Cortex of kidney (tissue), 1 donor: Measurements from ENCODE around the gene RPL29.

Experiments used
- DNase-seq: peaks from one replicate; lab custom pipeline; 2025; lab: John Stamatoyannopoulos, UW

The RPL29 gene

GRCh38 chr3:51963951-51964451 is 31.7 kb downstream of the RPL29 start:
- DNase-seq: no peak

- DNase-seq: no peak
Measured at GRCh38 chr3:51962854-51963530, 32.7 kb downstream of the RPL29 start.

- DNase-seq: no peak
Measured at GRCh38 chr3:51961602-51962569, 33.8 kb downstream of the RPL29 start.

GRCh38 chr3:51961011-51961410 is 34.7 kb downstream of the RPL29 start:
- no peak for DNase-seq

DNA sequence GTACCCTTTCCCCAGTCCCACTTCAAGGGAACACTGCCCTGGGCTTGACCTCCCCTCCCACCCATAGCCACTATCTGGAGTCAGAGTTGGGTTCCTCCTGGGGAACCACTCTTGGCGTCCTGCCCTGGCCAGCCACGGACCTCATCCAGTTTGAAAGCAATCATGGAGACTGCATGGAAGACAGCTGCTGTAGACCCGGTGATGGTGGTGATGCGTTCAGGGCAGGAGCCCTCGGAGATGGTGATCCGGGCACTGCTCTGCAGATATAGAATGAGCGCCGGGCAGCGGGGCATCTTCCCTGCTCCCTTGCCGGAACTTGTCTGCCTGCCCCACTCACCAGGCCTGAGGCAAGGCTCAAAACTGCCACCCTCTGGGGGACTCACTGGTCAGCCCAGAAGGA is 35.3 kb downstream of the RPL29 start:
- DNase-seq: no peak

DNA sequence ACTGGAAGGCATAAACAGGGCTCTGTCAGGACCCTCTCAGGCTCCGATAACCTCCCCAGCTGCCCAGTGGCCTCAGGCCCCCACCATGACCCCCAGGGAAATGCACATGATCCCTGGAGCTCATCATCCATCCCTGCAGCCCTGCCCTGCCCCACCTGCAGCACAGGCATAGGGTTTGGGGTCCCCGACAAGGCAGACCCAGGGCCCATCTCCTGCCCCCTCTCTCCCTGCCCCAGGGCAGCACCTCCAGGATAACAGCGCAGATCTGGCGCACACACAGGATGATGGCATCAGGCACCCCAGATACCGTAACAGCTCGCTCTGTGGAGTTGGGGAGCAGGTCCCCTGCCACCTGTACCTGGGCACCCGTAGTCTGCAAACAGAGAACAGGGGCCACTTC is 36.0 kb downstream of the RPL29 start:
- DNase-seq: no peak

GRCh38 chr3:51958603-51959521 is 36.8 kb downstream of the RPL29 start:
- DNase-seq: no peak

- no peak for DNase-seq
Measured at GRCh38 chr3:51957520-51958205, 38.0 kb downstream of the RPL29 start.

GRCh38 chr3:51955893-51956770 is 39.6 kb downstream of the RPL29 start:
- no peak for DNase-seq

DNA sequence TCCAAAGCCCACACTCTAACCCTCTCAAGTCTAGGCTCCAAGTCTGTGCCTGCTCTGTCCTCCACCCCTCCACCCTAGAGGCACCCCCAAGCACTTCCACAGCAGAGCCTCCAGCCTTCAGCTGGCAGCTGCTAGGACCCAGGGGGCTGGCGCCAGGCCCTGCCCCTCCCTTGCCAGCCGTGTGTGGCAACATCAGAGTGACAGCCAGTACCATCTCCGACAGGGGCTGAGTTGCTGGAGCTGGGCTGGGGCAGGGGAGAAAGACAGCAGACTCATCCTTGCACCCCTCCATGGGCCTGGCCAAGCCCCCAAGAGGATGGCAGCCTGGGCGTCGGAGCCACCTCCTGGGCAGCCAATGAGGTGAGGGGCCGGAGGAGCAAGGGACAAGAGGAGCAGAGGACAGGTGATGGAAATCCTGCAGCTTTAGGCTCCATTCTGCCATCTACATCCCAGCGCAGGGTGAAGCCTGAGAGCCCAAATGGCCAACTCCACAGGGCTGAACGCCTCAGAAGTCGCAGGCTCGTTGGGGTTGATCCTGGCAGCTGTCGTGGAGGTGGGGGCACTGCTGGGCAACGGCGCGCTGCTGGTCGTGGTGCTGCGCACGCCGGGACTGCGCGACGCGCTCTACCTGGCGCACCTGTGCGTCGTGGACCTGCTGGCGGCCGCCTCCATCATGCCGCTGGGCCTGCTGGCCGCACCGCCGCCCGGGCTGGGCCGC is 40.4 kb downstream of the RPL29 start, which contains the start of gene GPR62:
TSS of gene GPR62 (plus strand) at position 207 of the 718 bp plus-strand sequence. CDS start at position 479, 272 bp downstream.
- no peak for DNase-seq

DNA sequence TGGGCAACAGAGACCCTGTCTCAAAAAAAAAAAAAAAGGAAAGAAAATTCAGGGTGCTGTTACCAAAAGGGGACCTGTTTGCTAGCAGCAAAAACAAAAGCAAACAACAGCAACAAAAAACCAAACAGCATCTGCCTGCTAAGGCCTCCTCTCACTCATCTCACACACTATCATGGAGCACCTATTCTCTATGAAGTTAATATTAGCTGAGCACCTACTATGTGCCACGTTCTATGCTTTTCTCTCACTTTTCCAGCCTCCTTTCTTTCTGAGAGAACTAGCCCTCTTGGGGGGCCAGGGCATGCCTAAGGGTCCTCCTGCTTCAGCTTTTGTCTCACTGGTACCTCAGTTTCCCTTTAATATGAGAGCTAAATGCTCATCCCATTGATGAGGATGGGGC is 41.0 kb downstream of the RPL29 start:
- no peak for DNase-seq

DNA sequence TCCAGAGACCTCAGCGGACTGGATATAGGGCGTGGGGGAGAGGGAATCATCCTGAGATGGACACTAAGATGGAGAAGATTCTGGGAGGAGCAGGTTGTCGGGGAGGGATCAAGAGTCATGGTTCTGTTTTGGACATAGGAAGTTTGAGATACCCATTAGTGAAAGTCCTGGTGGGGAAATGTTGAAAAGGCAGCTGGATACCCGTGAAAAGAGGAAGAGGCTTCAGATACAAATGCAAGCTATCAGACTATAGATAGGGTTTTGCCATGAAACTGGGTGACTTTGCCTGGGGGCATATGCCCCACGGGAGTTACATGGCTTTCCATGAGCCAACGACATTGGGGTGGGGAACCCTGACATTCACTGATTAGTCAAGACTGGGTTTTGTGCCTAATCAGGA is 41.6 kb downstream of the RPL29 start:
- no peak for DNase-seq

- no peak for DNase-seq
Measured at GRCh38 chr3:51953445-51953844, 42.2 kb downstream of the RPL29 start.

DNA sequence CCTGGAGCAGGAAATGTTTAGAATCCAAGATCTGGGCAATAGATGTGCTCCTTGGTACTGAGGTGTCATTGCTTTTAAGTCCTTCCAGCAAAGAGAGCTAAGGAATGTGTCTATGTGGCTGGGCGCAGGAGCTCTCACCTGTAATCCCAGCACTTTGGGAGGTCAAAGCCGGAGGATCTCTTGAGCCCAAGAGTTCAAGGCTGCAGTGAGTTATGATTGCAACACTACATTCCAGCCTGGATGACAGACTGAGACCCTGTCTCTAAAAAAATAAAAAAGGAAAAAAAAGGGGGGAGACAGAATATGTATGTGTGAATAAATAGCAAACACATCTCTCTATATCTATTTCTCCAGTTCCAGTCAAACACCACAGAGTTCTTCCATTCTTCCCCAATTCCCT is 44.8 kb downstream of the RPL29 start:
- no peak for DNase-seq

DNA sequence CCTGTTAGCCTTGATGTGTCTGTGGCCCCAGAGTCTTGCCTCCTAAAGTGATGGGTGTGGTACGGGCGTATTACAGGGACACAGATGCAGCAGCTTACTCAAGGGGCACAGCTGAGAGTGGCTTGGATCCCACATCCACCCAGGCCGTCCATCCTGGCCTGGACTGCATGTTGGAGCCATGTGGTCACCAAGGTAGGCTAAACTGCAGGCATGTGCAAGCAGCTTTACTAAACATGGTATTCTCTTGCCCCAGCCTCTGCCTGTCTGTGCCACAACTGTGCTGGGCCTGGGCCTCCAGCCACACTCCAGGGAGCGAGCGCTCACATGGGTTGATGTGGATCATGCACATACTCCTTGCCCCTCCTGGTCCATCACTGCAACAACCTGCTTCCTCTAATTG is 46.6 kb downstream of the RPL29 start:
- no peak for DNase-seq

DNA sequence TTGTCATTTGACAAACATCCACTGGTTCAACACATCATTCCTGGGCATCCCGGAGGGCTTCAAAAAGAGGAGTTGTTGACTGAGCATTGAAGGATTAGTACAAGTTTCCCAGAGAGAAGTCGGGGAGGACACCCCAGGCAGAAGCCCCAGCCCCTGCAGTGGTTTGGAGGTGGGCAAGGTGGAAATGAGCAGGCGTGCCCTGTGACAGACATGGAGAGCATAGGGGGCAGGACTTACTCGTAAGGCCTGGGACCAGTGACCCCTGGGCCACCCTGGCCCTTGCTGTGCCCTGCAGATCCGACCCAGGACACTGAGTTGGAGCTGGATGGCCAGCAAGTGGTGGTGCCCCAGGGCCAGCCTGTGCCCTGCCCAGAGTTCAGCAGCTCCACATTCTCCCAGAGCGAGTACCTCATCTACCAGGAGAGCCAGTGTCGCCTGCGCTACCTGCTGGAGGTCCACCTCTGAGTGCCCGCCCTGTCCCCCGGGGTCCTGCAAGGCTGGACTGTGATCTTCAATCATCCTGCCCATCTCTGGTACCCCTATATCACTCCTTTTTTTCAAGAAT is 47.6 kb downstream of the RPL29 start:
- DNase-seq: no peak

DNA sequence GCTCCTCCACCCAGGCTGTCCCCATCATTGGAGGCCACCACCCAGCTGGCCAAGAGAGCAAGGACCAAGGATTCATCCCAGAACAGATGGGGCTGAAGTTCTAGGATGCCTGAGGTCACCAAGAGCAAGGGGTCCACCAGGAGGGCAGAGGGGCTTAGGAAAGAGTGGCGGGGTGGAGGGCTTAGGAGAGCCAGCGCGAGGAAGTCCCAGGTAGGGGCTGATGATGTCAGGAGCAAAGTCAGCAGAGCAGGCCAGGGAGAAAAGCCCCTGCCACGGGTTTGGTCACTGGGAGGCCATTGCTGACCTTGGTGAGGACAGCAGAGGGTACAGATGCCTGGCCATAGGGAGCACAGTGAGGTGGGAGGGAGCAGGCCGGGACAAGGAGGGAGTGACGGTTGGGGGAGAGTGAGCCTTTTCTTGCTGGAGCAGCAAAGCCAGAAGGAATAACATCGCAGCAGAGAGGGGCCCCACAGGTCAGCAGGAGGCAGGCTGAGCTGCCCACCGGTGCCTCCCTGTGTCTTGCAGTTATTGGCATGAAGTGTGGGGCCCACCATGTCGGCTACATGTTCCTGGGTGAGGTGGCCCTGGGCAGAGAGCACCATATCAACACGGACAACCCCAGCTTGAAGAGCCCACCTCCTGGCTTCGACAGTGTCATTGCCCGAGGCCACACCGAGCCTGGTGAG is 48.3 kb downstream of the RPL29 start:
- DNase-seq: no peak

- no peak for DNase-seq
Measured at GRCh38 chr3:51946796-51947195, 48.9 kb downstream of the RPL29 start.
